ENCODE measurements around the gene ATP7B. TPM values are rescaled to one million over a fixed set of nuclear protein-coding genes. Genes with fewer than 3 reads are reported as not detected.

Gene ATP7B
- total and polyA plus RNA-seq, 8 donors, result 2.0 to 6.0 (median 2.6) TPM

- H3K27ac ChIP-seq, result no peak overlapping the region
- no peaks in the 10 kb centered on the region for H3K27me3 ChIP-seq
- no peaks in the 10 kb centered on the region for H3K36me3 ChIP-seq
- no peaks in the 10 kb centered on the region for H3K9me3 ChIP-seq
- H3K4me3 ChIP-seq, result no peak overlapping the region
- DNase-seq (no peak), ATAC-seq (no peak), FAIRE-seq (no peak)
- H3K4me1 ChIP-seq, result no peaks in the 10 kb centered on the region
- WGBS, 2 donors, result 95 to 97% methylated on average over 6 of the region's 6 CpGs
- TF ChIP-seq CTCF (IDR thresholded peaks at IDR 0.05), result no peak
- intact Hi-C loops (cut with DNase I), result no loop called here
These were observed 79.6 kb downstream of the ATP7B start for GRCh38 chr13:51931606-51932005.

- WGBS, 2 donors, result 92% methylated on average over 5 of the region's 5 CpGs
- Histone ChIP-seq H3K27me3 (no peaks in the 10 kb centered on the region), H3K4me3 (no peak overlapping the region), H3K36me3 (no peaks in the 10 kb centered on the region), H3K4me1 (no peaks in the 10 kb centered on the region), H3K9me3 (no peaks in the 10 kb centered on the region), H3K27ac (no peak overlapping the region)
- ATAC-seq (no peak), FAIRE-seq (no peak), DNase-seq (peak in 1 of 6 donors; percentile 7)
- TF ChIP-seq CTCF (IDR thresholded peaks at IDR 0.05), result no peak
- intact Hi-C loops (cut with DNase I), result no loop called here
These were observed 81.6 kb downstream of the ATP7B start for GRCh38 chr13:51929699-51930098.

- intact Hi-C loops (cut with DNase I), result no loop called here
- WGBS, 2 donors, result 93% methylated on average over 9 of the region's 9 CpGs
- H3K36me3 ChIP-seq, result no peaks in the 10 kb centered on the region
- H3K9me3 ChIP-seq, result no peaks in the 10 kb centered on the region
- H3K27ac ChIP-seq, result no peak overlapping the region
- no peak for TF ChIP-seq CTCF (IDR thresholded peaks at IDR 0.05)
- no peaks in the 10 kb centered on the region for H3K27me3 ChIP-seq
- H3K4me1 ChIP-seq, result no peaks in the 10 kb centered on the region
- DNase-seq (no peak), FAIRE-seq (no peak), ATAC-seq (peak in 1 of 4 donors; percentile 38)
- H3K4me3 ChIP-seq, result no peak overlapping the region
These were observed 83.0 kb downstream of the ATP7B start for GRCh38 chr13:51928231-51928630.

- H3K4me1 ChIP-seq, result no peaks in the 10 kb centered on the region
- no peaks in the 10 kb centered on the region for H3K36me3 ChIP-seq
- 80 to 85% methylated on average over 7 of the region's 7 CpGs for WGBS, 2 donors
- TF ChIP-seq CTCF (IDR thresholded peaks at IDR 0.05), result no peak
- no peaks in the 10 kb centered on the region for H3K27me3 ChIP-seq
- H3K9me3 ChIP-seq, result no peaks in the 10 kb centered on the region
- FAIRE-seq (no peak), ATAC-seq (no peak), DNase-seq (no peak)
- no peak overlapping the region for H3K4me3 ChIP-seq
- H3K27ac ChIP-seq, result no peak overlapping the region
- intact Hi-C loops (cut with DNase I), result no loop called here
These were observed 84.1 kb downstream of the ATP7B start for GRCh38 chr13:51927129-51927528.

- DNase-seq, result no peak
- ATAC-seq, result no peak
- Histone ChIP-seq H3K27ac (no peak overlapping the region), H3K27me3 (no peaks in the 10 kb centered on the region), H3K36me3 (no peaks in the 10 kb centered on the region), H3K4me3 (no peak overlapping the region), H3K4me1 (no peaks in the 10 kb centered on the region), H3K9me3 (no peaks in the 10 kb centered on the region)
- no peak for TF ChIP-seq CTCF (IDR thresholded peaks at IDR 0.05)
- 92 to 96% methylated on average over 6 of the region's 6 CpGs for WGBS, 2 donors
- FAIRE-seq, result no peak
- intact Hi-C loops (cut with DNase I), result no loop called here
These were observed 84.7 kb downstream of the ATP7B start for GRCh38 chr13:51926528-51926885.

Data from pancreas (tissue), 10 donors.